ENCODE measurements around the gene DUSP9.

Gene DUSP9

GRCh38 chrX:153621949-153622598, 24.9 kb upstream of the DUSP9 start:
- no peak for DNase-seq

- no peak for DNase-seq
These were observed 24.2 kb upstream of the DUSP9 start for GRCh38 chrX:153622661-153623309.

DNA sequence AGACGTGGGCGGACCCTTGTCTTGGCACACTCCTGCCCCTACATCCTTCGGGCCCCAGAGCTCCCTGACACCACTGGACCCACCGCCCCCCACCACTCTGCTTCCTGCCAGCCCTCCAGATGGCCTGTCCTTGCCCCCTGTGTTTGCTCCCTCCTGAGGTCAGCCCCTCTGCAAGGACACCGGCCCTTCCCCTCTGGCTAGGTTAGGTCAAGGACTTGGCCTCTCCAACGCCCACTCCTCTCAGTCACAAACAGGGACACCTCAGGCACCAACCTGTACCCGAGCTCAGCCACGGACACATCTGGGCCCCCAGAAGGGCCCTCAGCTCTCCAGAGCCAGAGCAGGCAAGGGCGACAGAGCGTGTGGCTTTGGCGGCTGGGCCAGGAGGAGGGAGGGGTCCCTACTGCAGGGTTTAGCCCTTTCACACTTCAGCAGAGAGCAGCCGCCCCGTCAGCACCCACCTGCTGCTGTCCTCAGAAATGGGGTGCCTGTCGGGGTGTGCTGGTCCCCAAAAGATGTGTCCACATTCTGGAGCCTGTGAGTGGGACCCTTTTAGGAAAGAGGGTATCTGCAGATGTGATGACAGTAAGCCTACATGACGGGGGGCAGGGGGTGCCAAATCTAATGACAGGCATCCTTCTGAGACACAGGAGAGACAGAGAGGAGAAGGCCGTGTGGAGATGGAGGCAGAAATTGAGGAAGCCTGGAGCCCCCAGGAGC, 23.5 kb upstream of the DUSP9 start:
- no peak for DNase-seq

- no peak for DNase-seq
These were observed 22.6 kb upstream of the DUSP9 start for GRCh38 chrX:153624196-153625091.

DNA sequence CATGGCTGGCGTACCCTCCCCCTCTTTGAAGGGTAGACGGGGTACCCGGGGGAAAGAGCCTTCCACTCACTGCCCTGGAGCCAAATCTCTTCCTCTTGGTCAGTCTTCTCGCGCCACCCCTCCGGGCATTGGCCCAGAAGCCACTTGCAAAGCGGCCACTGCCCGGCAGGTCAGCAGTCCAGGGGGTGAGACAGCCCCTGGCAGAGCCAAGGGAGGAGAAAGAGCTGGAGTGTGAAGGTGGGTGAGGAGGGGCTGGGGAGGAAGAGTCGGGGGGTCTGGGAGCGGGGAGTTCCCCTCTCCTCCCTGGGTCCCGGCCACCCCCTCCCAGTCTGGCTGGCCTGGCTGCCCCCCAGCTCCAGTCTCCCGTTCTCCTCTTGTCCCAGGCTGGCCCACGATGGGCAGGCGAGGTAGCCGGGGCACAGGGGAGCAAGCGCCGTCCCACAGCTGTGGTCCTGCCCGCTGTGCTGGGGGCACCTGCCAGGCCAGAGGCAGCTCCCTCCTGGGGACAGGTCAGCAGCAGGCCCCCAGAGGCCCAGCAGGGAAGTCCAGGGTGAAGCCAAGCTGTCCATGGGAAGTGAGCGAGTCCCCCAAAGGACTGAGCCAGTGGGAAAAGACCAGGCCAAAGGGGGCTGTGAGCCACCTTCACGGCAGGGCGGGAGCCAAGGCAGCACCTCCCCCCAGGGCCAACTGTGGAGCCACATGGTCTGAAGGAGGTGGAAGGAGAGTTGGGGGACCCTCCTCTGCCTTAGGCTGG, 21.6 kb upstream of the DUSP9 start:
- no peak for DNase-seq

- DNase-seq = no peak
These were observed 20.9 kb upstream of the DUSP9 start for GRCh38 chrX:153626025-153626633.

GRCh38 chrX:153626863-153627674, 19.9 kb upstream of the DUSP9 start:
- DNase-seq = no peak

- no peak for DNase-seq
These were observed 19.3 kb upstream of the DUSP9 start for GRCh38 chrX:153627675-153628111.

DNA sequence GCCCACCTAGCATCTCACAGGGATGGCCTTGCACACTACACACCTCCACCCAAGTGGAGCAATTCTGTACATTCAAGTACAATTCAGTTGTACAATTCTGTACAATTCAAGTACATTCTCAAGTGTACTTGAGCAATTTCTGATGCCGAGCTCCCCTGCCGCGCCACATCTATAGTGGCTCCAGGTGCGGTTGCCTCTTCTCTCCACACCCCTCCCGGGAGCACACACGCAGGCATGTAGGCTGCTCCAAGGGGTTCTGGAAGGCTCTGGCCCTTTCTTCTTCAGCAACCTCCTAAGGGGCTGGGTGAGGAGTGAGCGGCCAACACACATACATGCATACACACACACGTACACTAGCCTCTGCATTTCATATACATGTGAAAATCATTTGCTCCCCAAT, 18.9 kb upstream of the DUSP9 start:
- no peak for DNase-seq

DNA sequence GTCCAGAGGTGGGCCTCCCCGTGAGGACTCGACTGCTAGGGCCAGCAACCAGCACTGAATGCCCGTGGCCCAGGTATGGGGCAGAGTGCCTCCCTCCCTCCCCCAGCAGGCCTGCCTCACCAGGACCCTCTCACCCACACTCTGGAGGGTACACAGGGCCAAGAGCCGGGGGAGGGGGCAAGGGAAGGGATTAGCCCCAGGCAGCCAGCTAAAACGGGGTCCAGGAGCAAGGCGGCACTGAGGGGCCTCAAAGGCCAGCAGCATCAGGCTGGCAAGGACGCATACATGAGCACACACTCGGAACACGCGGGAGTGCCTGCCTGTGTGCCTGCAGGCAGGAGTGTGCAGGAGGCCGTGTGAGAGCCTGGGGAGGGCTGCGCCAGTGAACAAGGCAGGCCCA, 18.3 kb upstream of the DUSP9 start:
- DNase-seq = no peak

DNA sequence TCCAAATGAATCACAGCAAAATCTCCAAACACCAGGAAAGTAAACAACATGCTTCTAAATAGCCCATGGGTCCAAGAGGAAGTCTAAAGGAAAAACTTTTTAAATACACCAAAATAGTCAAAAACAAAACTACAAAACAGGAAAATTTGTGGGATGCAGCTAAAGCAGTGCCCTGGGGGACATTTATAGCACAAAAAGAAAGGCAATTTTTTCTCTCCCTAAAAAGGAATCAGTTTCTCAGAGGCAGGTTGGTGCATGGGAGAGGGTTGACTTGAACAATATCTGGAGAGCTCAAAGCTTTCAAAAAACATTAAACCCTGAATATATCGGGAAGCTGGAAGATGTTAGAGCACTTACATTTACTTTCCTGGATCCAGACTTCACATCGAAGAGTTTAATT, 15.7 kb upstream of the DUSP9 start:
- no peak for DNase-seq

GRCh38 chrX:153631907-153632594, 15.0 kb upstream of the DUSP9 start:
- DNase-seq = no peak

DNA sequence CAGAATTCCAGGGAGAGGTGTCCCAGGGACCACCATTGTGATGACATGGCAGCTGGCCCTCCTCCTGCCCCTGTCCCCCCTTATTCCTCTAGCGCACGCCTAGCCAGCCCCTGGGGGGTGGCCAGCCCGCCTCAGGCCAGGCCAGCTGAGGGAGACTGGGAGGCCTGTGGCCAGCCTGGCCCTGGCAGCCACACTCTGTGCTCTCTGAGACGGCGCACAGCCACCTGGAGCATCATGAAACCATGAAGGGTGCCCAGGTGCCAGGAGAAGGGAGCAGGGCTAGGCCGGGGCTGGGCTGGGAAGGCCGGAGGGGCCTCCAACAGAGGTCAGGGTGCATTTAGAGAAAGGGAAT, 14.4 kb upstream of the DUSP9 start:
- no peak for DNase-seq

DNA sequence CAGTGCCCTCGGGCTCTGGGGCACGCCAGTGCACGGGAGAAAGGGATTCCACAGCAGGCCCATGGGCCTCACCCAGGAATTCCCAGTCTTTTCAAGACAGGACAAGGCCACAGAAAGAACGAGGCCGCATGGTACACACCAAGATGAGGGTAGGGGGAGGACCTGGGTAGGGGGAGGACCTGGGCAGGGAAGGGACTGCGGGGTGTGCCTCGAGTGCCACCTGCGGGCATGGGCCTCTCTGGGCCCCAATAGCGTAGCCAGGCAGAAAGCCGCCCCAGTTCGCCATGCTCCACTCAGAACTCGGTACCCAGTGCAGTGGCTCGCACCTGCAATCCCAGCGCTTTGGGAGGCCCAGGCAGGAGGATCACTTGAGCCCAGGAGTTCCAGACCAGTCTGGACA, 14.0 kb upstream of the DUSP9 start:
- DNase-seq = no peak

- no peak for DNase-seq
These were observed 13.3 kb upstream of the DUSP9 start for GRCh38 chrX:153633607-153634180.

GRCh38 chrX:153634236-153634635, 12.8 kb upstream of the DUSP9 start:
- no peak for DNase-seq

- no peak for DNase-seq
These were observed 12.2 kb upstream of the DUSP9 start for GRCh38 chrX:153634832-153635231.

GRCh38 chrX:153635388-153635787, 11.6 kb upstream of the DUSP9 start:
- no peak for DNase-seq

- DNase-seq = peak in 1 of 5 experiments; percentile 25
These were observed 11.0 kb upstream of the DUSP9 start for GRCh38 chrX:153635788-153636668.
